ENCODE measurements around the gene KCNAB1. TPM values are rescaled to one million over a fixed set of nuclear protein-coding genes. Genes with fewer than 3 reads are reported as not detected.
"Not testable (repeated sequence)": the region's sequence is repeated elsewhere in the genome, so short reads cannot be mapped to it uniquely, and the experiment has no call there.

Gene KCNAB1
- total RNA-seq, 1 donor from 2014 or later: 2.0 TPM

DNA sequence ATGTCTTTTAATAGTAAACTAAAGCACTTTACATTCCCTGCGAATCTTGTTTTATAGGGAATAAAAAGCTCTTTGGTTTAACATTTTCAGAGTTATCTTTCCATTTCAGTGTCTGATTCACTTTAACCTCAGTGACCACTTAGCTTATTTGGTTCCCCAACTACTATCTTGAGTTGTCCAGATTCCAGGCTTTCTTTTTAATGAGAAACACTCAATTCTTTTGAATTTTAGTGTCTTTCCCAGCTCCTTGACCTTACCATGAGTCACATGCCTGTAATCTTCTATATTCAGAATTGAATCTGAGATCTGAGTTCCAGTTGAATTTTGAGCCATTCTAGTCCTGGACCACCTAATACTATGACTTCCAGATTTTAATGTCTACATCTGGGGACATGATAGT lies 144.4 kb downstream of the KCNAB1 start:
- DNase-seq (ENCODE audit: low read depth in 2 of 2): no peak

DNA sequence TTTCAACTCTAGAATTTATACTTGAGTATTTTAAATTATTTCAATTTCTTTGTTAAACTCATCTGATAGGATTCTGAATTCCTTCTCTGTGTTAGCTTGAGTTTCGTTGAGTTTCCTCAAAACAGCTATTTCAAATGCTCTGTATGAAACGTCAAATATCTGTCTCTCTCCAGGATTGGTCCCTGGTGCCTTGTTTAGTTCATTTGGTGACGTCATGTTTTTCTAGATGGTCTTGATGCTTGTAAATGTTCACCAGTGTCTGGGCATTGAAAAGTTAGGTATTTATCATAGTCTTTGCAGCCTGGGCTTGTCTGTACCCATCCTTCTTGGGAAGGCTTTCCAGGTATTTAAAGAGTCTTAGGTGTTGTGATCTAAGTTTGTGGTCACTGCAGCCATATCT lies 151.1 kb downstream of the KCNAB1 start:
- no peak for DNase-seq (ENCODE audit: low read depth in 2 of 2)

DNA sequence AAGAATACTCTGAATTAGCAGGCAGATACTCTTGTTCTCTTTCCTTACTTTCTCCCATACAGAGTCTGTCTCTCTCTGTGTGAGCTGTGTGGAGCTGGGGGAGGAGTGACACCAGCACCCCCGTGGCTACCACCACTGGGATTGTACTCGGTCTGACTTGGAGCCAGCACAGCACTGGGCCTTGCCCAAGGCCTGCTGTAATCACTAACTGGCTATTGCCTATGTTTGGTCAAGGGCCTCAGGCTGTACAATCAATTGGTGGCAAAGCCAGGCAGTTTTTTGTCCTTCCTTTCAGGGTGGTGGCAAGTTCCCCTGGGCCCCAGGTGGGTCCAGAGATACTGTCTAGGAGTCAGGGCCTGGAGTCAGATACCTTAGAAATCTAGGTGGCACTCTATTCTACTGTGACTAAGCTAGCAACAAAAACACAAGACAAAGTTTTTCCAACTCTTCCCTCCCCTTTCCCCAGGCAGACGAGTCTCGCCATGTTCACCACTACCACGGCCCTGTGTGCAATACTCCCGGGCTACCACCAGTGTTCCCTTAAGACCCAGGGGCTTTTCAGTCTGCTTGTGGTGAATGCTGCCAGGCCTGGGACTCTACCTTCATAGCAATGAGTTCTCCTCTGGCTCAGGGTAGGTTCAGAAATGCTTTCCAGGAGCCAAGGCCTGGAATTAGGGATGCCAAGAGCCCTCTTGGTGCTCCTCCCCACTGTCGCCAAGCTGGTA lies 151.8 kb downstream of the KCNAB1 start:
- DNase-seq (ENCODE audit: low read depth in 2 of 2): no peak

DNA sequence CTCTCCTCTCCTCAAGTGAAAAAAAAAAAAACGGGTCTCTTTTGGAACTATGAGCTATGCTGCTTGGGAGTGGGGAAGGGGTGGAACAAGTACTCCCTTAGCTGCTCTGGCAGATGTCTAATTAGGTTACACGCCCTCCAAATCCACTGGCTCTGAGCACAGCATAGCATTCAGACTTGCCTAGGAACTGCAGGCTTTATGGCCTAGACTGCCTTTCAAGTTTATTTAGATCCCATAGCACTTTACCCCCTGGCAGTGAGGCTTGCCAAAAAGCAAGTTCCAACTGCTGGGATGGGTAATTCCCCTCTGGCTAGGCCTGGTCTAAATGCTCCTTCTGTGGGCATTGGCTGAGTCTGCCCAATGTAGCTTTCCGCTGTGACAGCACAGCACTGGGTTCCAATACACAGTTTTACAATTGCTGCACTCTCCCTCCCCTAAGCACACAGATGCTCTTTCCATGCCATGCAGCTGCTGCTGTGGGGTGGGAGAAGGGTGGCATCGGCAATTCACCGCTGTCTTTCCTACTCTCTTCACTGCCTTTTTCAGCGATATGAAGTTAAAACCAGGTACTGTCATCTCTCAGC lies 152.8 kb downstream of the KCNAB1 start:
- DNase-seq (ENCODE audit: low read depth in 2 of 2): no peak

DNA sequence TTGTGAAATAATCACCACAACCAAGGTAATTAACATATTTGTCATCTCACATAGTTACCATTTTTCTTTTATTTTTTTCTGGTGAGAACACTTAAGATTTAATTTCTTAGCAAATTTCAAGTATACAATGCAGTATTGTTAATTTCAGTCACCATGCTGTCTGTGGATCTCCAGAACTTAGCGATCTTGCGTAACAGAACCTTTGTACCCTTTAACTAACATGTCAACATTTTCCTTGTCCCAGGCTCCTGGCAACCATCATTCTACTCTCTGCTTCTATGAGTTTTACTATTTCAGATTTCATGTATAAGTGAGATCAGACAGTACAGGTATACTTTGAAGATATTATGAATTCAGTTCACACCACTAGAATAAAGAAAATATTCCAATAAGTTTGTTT lies 154.4 kb downstream of the KCNAB1 start:
- no peak for DNase-seq (ENCODE audit: low read depth in 2 of 2)

DNA sequence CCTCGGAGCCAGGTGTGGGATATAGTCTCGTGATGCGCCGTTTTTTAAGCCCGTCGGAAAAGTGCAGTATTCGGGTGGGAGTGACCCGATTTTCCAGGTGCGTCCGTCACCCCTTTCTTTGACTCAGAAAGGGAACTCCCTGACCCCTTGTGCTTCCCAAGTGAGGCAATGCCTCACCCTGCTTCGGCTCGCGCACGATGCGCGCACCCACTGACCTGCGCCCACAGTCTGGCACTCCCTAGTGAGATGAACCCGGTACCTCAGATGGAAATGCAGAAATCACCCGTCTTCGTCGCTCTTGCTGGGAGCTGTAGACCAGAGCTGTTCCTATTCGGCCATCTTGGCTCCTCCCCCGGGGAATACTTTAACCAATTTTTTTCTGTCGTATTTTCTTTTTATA lies 164.3 kb downstream of the KCNAB1 start:
- not testable (repeated sequence) for DNase-seq (ENCODE audit: low read depth in 2 of 2)

DNA sequence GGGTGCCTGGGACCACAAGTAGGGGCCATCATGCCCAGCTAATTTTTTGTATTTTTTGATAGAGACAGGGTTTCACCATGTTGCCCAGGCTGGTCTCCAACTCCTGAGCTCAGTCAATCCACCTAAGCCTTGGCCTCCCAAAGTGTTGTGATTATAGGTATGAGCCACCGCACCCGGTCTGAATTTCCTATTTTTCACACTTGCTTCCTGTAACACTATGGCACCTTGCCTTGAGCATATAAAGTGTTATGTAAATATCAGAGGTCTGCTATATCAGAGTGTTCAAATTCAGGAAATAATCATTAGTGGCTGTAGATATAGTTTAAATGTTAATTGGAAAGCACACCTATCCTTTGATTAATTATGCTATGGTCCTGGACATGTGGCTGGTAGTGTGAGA lies 165.2 kb downstream of the KCNAB1 start:
- DNase-seq (ENCODE audit: low read depth in 2 of 2): no peak

DNA sequence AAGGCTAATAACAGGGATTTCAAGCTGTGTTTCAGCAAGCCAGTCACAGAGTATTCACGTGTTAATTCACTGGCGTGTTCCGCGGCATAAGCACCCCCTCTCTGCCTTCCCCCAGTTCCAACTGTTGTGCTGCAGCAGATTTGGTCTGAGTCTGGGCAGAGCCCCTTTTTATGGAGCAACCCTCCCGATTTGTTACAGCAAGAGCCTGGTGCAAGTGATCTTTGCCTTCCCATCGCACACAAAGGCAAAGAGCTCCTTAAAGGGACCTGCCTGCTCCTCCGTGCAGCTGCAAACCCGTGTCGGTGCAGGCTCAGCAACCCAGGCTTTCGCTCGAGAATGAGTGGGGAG lies 170.5 kb downstream of the KCNAB1 start:
- DNase-seq (ENCODE audit: low read depth in 2 of 2): no peak

DNA sequence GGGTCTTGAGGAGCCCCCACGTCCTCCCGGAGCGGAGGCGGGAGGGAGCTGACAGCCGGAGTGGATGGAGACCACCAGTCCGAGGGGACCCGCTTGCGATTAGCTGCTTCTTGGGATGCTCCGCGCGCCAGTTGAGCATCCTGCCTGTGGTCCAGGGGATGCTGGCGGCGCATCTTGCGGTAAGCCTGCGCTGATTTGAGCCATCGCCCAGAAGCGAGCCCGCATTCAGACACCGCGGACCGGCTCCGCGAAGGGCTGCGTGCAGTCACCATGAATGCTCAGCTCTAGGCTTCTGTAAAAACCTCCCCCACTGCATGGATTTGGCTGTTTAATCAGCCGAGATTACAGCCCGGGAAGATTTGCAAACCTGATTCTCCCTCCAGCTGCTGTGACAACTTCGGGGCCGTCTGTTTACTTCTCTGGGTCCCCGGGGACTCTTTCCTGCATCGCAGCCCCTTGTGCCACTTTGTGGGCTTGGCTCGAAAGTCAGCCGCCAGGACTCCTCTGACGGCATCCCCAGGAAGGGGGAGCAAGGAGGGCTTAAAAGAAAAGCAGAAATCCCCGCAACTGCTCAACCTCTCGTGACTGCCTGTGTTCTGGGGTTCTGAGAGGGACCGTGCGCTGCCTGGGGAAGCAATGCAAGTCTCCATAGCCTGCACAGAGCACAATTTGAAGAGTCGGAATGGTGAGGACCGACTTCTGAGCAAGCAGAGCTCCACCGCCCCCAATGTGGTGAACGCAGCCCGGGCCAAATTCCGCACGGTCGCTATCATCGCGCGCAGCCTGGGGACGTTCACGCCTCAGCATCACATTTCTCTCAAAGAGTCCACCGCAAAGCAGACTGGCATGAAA lies 171.1 kb downstream of the KCNAB1 start:
- peak in 1 of 2 donors; percentile 28 for DNase-seq (ENCODE audit: low read depth in 2 of 2)

DNA sequence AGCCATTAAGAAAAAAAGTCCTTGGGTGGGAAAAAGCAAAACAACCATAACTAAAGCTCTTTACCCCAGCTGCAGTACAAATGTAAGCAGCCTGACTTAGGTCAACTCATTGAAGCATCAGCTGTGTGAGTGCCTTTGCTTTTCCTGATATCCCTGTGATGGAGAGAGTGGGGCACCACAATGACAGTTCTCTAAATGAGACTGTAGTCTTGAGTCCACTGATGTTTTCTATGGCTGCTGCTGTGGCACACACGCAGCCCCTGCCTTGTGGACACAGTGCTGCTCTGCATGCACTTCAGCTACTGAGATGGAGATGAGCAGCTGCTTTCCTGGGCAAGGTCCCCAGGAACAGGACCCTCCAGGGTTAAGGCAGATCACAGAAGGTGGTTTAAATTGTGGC lies 173.2 kb downstream of the KCNAB1 start:
- no peak for DNase-seq (ENCODE audit: low read depth in 2 of 2)

DNA sequence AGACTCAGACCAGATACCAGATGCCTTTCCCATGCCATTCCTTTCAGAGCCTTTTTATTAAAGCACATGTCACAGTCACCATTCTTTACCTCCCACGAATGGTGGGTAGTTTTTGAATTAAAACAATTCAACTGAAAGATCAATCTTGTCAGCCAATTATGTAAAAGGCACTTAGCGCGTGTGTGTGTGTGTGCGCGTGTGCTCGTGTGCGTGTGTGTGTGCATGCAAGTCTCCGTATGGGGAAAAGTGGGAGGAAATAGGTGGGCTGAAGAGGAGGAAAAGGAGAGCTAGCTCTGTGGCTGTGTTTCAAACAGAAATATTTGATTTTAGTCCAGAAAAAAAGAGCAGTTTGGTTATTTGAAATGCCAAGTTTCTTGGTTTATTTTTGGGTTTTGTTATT lies 177.2 kb downstream of the KCNAB1 start:
- no peak for DNase-seq (ENCODE audit: low read depth in 2 of 2)

DNA sequence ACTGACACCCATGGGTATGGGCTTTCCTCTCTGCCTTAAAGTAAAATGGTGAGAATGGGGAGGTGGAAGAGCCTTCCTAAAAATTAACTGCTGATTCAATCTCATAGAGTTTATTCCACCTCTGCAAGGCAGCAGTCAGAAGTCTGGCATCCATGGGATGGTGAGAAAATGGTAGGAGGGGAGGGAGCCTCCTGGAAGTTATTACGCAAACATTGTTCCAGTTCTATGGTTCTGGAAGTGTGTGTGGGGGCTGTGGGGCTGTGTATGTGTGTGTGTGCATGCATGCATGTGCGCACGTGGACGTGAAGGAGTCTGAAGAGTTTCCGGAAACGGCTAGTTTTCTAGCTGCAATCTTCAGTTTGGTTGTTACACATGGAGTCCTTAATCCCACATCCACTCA lies 177.6 kb downstream of the KCNAB1 start:
- no peak for DNase-seq (ENCODE audit: low read depth in 2 of 2)

DNA sequence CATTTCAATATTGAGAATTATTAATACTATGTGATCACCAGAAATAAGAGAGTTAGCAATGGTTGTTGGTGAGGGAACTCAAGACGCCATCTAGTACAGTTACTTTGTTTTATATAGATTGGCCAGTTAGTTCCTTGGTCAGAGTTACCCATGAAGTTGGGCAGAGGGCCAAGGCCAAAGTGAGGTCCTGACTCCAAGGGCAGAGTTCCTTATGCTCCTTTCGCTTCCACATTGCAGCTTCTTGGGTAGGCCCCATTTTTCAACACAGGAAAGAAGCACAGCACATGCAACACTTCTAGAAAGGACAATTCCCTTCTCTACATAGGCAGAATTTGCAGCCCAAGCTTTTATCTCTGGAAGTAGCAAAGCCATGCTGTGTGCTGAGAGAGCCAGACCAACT lies 178.6 kb downstream of the KCNAB1 start:
- no peak for DNase-seq (ENCODE audit: low read depth in 2 of 2)

DNA sequence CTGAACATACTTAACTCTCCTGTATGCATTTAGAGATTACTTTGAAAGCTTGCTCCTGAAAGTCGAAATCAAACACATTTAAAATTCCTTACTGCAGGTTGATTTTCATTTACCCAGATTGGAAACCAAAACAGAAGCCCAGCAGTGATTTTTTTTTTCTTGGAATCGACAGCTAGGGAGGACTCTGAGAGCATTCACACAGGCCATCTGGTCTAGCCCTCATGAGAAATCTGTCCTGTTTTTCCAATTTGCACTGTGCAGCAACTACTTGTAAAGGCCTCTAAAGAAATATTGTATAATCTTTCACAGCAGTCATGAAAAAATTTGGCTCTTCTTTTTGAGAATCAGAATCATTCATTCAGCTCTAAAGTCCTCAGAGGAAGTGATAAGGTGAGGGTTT lies 179.2 kb downstream of the KCNAB1 start:
- no peak for DNase-seq (ENCODE audit: low read depth in 2 of 2)

DNA sequence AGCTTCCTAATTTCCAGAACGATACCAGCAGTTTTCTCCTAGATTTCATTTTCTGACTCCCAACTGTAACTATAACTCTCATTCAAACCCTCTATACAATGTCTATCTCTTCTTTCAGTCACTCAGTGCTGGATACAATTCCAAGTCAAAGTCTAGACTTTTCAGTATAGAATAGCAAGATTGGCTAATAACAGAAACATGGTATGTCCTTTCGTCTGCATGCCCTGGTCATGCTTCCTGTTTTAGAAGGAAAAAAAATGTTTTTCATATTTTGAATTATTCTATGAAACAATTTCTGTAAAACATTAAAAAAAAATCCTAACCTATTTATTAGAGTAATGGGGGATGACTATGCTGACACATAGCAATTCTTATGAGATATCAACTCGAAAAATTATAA lies 180.0 kb downstream of the KCNAB1 start:
- no peak for DNase-seq (ENCODE audit: low read depth in 2 of 2)

DNA sequence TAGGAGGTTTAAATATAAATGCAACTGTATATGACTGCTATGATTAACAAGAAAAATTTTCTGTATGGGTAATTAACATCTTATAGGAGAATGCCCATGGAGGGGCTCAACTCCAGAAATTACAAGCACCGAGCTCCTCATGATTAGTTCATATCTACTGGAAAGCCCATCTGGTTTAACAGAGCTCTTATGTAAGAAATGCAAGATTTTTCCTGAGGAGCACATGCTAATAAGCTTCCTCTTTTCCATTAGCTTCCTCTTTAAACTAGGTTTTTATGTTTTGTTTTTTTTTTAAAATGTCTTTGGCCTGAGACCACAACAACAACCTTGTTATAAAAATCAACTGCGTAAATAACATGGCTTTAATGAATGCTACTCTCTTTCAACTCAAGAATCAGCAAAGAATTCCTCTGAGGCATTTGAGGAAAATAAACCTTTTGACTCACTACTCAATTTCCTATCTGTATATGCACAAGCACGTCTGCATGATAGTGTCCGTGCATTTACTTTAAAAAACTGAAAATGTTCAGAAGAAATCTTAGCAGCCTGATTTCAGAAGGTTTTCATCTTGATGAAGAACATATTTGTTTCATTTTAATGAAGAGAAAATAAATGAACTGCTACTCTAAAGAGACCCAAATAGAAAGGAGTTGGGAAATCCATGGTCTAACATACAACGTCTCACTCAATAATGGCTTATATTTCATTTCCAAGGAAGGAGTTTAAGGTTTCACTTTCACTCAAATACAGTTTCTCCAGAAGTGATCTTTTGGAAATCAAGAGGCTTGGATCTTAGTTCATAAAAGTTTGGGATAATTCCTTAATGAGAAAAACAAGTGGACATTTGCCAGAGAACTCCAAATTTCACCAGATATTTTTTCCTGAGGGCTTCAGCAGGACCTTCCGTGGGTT lies 180.8 kb downstream of the KCNAB1 start:
- DNase-seq (ENCODE audit: low read depth in 2 of 2): peak in 1 of 2 donors; percentile 43

DNA sequence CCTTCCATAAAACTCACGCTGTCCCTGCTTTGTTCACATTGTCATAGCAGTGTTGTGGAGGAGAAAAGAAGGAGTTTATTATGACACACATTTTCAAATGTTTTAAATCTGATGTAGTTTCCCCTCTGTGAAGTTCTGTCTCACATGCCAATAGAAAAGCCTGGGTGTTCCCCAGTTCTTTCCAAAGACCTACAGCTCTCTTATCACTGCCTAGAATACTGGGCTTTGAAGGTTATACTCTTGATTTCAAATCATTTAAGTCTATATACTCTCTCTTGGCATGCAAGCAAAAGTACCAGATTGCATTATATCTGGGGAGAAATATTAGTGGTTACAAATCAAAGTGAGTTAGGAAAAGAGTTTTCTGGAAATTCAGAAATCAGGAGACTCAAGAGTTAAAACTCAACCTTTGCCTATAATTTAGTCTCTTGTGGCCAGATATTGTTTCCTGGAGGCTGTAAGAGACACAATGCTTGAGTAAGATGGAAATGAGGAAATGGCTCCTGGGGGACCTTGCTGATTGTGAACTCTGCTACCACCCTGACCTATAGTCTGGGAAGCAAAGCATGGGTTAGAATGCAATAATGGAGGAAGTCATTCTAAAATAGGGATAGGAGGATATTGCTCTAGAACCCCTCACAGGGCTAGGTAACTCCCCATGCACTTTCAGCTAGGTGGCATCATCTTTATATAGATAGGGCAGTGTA lies 182.8 kb downstream of the KCNAB1 start:
- no peak for DNase-seq (ENCODE audit: low read depth in 2 of 2)

DNA sequence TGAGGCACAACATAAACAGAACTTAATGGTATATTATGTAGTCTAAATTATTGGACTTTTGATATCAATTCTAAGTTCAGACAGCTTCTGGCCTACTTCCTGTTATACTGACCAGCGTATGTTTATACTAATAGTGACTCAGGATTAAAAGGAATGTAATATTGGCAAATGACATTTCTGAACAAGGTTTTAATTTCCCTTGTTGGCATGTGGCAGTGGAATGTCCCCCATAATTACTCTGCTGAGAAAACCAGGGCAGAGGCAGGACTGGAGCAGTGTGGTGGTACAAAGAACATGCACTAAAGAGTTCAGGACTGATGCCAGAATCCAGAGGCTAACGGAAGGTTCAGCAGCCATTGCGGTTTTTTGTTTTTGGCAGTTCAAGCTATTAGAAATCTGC lies 184.0 kb downstream of the KCNAB1 start:
- peak; percentile 85 to 86 for DNase-seq (ENCODE audit: low read depth in 2 of 2)

DNA sequence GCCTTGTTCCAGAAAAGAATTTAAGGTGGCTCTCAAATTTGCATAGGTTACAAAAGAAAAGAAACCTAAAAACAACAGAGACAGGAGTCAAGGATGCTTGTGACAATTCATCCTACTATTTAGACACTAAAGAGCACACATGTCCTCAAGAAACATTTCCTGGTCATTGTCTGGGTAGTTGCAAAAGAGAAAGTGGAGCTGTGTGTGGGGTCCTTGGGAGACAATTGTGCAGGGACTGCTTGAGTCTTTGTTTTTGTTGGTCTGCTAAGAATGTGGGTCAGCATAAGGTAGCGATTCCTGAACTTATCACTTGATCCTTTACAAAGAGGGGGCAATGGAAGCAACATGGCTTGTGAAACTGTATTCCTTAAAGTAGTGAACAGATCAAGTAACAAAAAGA lies 185.3 kb downstream of the KCNAB1 start:
- no peak for DNase-seq (ENCODE audit: low read depth in 2 of 2)

DNA sequence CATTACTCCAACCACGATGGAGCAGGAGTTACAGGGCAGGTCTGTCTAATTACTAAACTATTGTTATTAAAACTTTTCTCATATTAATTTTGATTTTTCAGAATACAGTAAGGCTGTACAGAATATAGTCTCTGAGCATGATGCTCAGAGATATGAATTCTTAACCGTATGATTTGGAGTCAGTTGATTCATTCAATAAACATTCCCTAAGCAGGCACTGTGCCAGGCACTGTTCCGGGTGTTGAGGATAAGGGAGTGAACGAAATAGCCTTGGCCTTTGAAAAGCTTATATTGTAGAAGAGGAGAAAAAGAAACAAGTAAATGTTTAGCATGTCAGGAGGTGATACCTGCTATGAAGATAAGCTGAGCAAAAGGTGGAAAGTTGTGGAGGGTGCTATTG lies 187.3 kb downstream of the KCNAB1 start:
- DNase-seq (ENCODE audit: low read depth in 2 of 2): peak; percentile 70 to 85

DNA sequence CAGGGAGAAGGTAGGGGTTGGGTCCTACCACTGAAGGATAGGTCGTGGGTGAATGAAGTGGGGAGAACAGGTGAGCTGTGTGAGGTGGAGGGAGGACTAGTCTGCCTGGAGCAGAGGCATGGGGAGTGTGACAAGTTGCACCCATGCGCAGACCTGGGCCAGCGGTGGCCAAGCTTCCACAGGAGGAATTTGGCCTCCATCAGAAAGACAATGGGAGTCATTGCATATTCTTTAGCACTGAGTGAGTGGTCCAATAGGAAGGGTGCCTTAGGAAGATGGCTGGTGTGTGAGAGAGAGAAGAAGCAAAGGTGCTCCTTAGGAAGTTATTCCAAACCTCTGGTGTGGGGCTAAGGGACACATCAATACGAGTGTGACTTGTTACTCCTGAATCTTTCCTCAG lies 191.1 kb downstream of the KCNAB1 start:
- DNase-seq (ENCODE audit: low read depth in 2 of 2): no peak

Measured in lung microvascular endothelial cell (primary cell).